Gastroesophageal sphincter (tissue), 4 donors: ENCODE measurements around the gene GOLGA3. TPM values are rescaled to one million over a fixed set of nuclear protein-coding genes. Genes with fewer than 3 reads are reported as not detected.
"Not testable (repeated sequence)": the region's sequence is repeated elsewhere in the genome, so short reads cannot be mapped to it uniquely, and the experiment has no call there.

Experiments used
- ATAC-seq: fragments of 150-250 bp; one replicate; pipeline ENCODE4 v1.9.1; 2016; ENCODE audit warnings: mild to moderate bottlenecking, moderate library complexity
- H3K27ac ChIP-seq, 4 donors: fragments of 200-600 bp; sonication (generic) in 3 of 4; 1 replicate in 3 of 4; 2 replicates in 1 of 4; pipeline ENCODE4 v1.5.1; 2016 to 2019
- H3K27me3 ChIP-seq: fragments of 200-600 bp; sonication (generic); one replicate; pipeline ENCODE4 v1.5.1; 2019
- H3K36me3 ChIP-seq, 2 donors: fragments of 200-600 bp; sonication (generic); one replicate each; pipeline ENCODE4 v1.5.1; 2019; ENCODE audit warnings: control low read depth in 1 of 2
- H3K4me1 ChIP-seq, 3 donors: fragments of 200-600 bp; sonication (generic); 1 replicate in 2 of 3; 2 replicates in 1 of 3; pipeline ENCODE4 v1.5.1; 2016 to 2019; ENCODE audit warnings: control low read depth in 2 of 3
- H3K4me3 ChIP-seq, 2 donors: fragments of 200-600 bp; sonication (generic); one replicate each; pipeline ENCODE4 v1.5.1; 2019; ENCODE audit warnings: mild to moderate bottlenecking in 1 of 2, moderate library complexity in 1 of 2
- H3K9me3 ChIP-seq, 3 donors: fragments of 200-600 bp; sonication (generic); one replicate each; pipeline ENCODE4 v1.5.1; 2017 to 2019; ENCODE audit warnings: control low read depth in 2 of 3
- EP300 ChIP-seq: sonication (generic); formaldehyde crosslinking; IDR thresholded peaks from one replicate; pipeline ENCODE4 v1.6.1; 2017; ENCODE audit warnings: antibody characterized with exemption, mild to moderate bottlenecking
- POLR2A ChIP-seq, 2 donors: fragments of 450-650 bp; IDR thresholded peaks; one replicate each; pipeline ENCODE4 v1.6.1; 2017; ENCODE audit warnings: antibody characterized with exemption in 2 of 2, mild to moderate bottlenecking in 2 of 2, moderate library complexity in 1 of 2
- POLR2AphosphoS5 ChIP-seq: sonication (generic); formaldehyde crosslinking; IDR thresholded peaks from one replicate; pipeline ENCODE4 v1.6.1; 2017; ENCODE audit warnings: antibody characterized with exemption
- WGBS, 2 donors: methylation state at CpG; one replicate each; pipeline ENCODE4 v1.1.5; 2018; ENCODE audit warnings: low coverage in 1 of 2; 5-methylcytosine and 5-hydroxymethylcytosine counted together
- total RNA-seq, 4 donors: library from RNA; depleted of rRNA; stranded (reverse); fragments of >200 nt; gene quantifications; one replicate each; pipeline ENCODE4 v1.1.0, GENCODE V29; 2016
- TF ChIP-seq, protein P1 (sequence below), 4 experiments: fragments of 200-600 bp in 2 of 4; fragments of 450-650 bp in 2 of 4; sonication (generic) in 1 of 4; IDR thresholded peaks; one replicate each; pipeline ENCODE4 v1.5.1; 2017 to 2019; ENCODE audit warnings: antibody characterized with exemption in 4 of 4, mild to moderate bottlenecking in 2 of 4, moderate library complexity in 2 of 4

GOLGA3 gene, protein sequence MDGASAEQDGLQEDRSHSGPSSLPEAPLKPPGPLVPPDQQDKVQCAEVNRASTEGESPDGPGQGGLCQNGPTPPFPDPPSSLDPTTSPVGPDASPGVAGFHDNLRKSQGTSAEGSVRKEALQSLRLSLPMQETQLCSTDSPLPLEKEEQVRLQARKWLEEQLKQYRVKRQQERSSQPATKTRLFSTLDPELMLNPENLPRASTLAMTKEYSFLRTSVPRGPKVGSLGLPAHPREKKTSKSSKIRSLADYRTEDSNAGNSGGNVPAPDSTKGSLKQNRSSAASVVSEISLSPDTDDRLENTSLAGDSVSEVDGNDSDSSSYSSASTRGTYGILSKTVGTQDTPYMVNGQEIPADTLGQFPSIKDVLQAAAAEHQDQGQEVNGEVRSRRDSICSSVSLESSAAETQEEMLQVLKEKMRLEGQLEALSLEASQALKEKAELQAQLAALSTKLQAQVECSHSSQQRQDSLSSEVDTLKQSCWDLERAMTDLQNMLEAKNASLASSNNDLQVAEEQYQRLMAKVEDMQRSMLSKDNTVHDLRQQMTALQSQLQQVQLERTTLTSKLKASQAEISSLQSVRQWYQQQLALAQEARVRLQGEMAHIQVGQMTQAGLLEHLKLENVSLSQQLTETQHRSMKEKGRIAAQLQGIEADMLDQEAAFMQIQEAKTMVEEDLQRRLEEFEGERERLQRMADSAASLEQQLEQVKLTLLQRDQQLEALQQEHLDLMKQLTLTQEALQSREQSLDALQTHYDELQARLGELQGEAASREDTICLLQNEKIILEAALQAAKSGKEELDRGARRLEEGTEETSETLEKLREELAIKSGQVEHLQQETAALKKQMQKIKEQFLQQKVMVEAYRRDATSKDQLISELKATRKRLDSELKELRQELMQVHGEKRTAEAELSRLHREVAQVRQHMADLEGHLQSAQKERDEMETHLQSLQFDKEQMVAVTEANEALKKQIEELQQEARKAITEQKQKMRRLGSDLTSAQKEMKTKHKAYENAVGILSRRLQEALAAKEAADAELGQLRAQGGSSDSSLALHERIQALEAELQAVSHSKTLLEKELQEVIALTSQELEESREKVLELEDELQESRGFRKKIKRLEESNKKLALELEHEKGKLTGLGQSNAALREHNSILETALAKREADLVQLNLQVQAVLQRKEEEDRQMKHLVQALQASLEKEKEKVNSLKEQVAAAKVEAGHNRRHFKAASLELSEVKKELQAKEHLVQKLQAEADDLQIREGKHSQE (N-terminal part only)
- total RNA-seq = 100 to 1,000 TPM in 1 of 4 donors, 10 to 100 TPM in 3; 54.8 to 126 (median 74.1) TPM

DNA sequence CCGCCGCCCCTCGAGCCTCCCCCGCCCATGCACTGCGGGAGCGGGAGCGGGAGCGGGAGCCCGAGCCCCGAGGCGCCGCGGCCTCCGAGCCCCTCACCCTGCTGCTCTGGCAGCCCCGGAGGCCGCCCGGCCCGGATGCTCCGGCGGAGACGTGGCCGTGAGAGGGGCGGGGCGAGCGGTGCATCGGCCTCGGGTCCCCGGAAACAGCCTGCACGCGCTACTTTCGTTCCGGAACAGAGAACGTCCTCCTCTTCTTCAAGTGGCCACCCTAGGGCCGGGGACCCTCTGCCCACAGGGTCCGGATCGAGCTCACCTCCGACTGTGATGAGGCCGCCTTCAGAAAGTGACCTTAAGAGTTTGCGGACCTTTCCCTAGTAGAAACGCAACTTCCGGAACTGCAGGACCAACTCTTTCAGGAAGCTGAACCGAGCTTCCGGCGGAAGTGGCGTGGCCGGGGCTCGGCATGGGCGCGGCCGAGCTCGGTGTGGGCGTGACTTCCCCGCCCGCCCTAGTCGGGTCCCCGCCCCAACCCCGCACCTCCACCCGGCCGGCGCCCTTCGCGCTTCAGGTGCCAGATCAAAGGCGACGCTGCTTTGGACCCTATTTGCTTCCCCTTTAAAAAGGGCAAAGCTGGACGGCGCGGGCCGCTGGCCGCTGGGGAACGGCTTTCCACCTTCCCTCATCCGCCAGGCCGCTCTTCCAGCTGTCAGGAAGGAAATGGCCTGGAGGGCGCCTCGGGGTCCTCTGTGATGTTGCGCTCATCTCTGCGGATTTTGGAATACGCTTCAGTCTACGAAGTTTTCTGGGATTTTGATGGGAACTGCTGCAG, at the start of gene GOLGA3:
Gene GOLGA3 (minus strand): TSS at position 164 of the 829 bp plus-strand sequence. CDS start 6,741 bp downstream, outside the sequence.
- no peaks in the 10 kb centered on the region for H3K27me3 ChIP-seq
- TF ChIP-seq POLR2AphosphoS5 (peak; percentile 63), EP300 (no peak), POLR2A (IDR thresholded peaks at IDR 0.05) (peak in 1 of 2 donors; percentile 64)
- TF ChIP-seq, protein P1, sequence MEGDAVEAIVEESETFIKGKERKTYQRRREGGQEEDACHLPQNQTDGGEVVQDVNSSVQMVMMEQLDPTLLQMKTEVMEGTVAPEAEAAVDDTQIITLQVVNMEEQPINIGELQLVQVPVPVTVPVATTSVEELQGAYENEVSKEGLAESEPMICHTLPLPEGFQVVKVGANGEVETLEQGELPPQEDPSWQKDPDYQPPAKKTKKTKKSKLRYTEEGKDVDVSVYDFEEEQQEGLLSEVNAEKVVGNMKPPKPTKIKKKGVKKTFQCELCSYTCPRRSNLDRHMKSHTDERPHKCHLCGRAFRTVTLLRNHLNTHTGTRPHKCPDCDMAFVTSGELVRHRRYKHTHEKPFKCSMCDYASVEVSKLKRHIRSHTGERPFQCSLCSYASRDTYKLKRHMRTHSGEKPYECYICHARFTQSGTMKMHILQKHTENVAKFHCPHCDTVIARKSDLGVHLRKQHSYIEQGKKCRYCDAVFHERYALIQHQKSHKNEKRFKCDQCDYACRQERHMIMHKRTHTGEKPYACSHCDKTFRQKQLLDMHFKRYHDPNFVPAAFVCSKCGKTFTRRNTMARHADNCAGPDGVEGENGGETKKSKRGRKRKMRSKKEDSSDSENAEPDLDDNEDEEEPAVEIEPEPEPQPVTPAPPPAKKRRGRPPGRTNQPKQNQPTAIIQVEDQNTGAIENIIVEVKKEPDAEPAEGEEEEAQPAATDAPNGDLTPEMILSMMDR (IDR thresholded peaks at IDR 0.05) = no peak
- peak within 1 kb of the TSS; percentile 70 to 86 for H3K4me3 ChIP-seq
- WGBS, 2 donors = 5 to 39% methylated on average over 3 to 22 of the region's 78 CpGs
- H3K27ac ChIP-seq = peak within 1 kb of the TSS; percentile 78 to 96 (median 95)
- peak; percentile 98 for ATAC-seq
- peaks cover 0 to 55% of the 10 kb centered on the region in 2 donors for H3K36me3 ChIP-seq
- peaks cover 0 to 32% (median 9%) of the 10 kb centered on the region in 3 donors for H3K4me1 ChIP-seq
- H3K9me3 ChIP-seq = no peaks in the 10 kb centered on the region

DNA sequence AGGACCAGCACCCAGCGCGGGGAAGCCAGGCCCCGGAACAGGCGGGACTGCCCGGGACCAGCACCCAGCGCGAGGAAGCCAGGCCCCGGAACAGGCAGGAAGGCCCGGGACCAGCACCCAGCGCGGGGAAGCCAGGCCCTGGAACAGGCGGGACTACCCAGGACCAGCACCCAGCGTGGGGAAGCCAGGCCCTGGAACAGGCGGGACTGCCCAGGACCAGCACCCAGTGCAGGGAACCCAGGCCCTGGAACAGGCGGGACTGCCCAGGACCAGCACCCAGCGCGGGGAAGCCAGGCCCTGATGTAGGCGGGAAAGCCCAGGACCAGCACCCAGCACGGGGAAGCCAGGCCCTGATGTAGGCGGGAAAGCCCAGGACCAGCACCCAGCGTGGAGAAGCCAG, 46.0 kb upstream of the GOLGA3 start:
- ATAC-seq = not testable (repeated sequence)
- H3K36me3 ChIP-seq = peaks cover 0 to 93% of the 10 kb centered on the region in 2 donors

DNA sequence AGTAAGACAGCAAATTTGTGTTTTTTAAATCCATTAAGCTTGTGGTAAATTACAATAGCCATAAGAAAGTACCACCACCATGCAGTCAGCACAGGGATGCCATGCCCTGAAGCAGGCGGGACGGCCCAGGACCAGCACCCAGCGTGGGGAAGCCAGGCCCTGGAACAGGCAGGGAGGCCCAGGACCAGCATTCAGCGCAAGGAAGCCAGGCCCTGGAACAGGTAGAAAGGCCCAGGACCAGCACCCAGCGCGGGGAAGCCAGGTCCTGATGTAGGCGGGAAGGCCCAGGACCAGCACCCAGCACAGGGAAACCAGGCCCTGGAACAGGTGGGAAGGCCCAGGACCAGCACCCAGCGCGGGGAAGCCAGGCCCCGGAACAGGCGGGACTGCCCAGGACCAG, 45.5 kb upstream of the GOLGA3 start:
- Histone ChIP-seq H3K4me3 (no peak overlapping the region), H3K4me1 (no peaks in the 10 kb centered on the region), H3K9me3 (no peaks in the 10 kb centered on the region), H3K27me3 (no peaks in the 10 kb centered on the region), H3K27ac (no peak overlapping the region), H3K36me3 (peaks cover 0 to 97% of the 10 kb centered on the region in 2 donors)
- WGBS, 2 donors = no CpG with 5 or more reads among the region's 11 CpGs
- TF ChIP-seq POLR2AphosphoS5 = no peak
- no peak for TF ChIP-seq EP300
- no peak for TF ChIP-seq POLR2A (IDR thresholded peaks at IDR 0.05)
- TF ChIP-seq, protein P1 (IDR thresholded peaks at IDR 0.05) = no peak
- no peak for ATAC-seq

More for the DNA sequence above, 46.0 kb upstream of the GOLGA3 start:
- not testable (repeated sequence) for H3K4me3 ChIP-seq, H3K9me3 ChIP-seq, H3K4me1 ChIP-seq, H3K27ac ChIP-seq, H3K27me3 ChIP-seq
- no CpG with 5 or more reads among the region's 21 CpGs for WGBS, 2 donors

DNA sequence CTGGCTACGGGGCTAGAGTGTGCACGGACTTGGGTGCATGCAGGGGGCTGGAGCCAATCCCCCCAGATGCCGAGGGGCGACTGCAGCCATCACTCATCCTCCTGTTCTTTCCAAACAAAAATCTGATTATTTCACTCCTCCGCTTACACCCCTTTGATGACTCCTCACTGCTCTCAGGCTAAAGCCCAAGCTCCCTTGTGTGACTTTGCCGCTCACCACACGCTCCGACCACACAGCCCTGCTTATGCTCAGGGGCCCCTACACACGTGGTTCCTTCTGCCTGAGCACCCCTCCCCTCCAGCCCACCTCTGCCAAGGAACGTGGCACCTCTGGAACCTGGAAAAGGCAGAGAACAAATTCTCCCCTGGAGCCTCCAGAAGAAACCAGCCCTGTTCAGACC, 45.1 kb upstream of the GOLGA3 start:
- Histone ChIP-seq H3K4me3 (no peak overlapping the region), H3K36me3 (peaks cover 0 to 96% of the 10 kb centered on the region in 2 donors), H3K27me3 (no peaks in the 10 kb centered on the region), H3K9me3 (no peaks in the 10 kb centered on the region), H3K27ac (no peak overlapping the region), H3K4me1 (no peaks in the 10 kb centered on the region)
- TF ChIP-seq POLR2AphosphoS5 (no peak), POLR2A (IDR thresholded peaks at IDR 0.05) (no peak), EP300 (no peak)
- TF ChIP-seq, protein P1 (IDR thresholded peaks at IDR 0.05) = no peak
- ATAC-seq = no peak
- WGBS, 2 donors = 88 to 94% methylated on average over 8 of the region's 10 CpGs
